Neural cell (in vitro differentiated cells): ENCODE measurements around the gene ASS1. TPM values are rescaled to one million over a fixed set of nuclear protein-coding genes. Genes with fewer than 3 reads are reported as not detected.

Experiments
- H2AFZ ChIP-seq: fragments of 200-600, 300-800 bp; sonication (generic), shearing (Covaris generic); 2 replicates; pipeline ENCODE4 v1.6.0; 2014; ENCODE audit warnings: low read depth, mild to moderate bottlenecking, antibody characterized with exemption, low read length, moderate library complexity
- H3F3A ChIP-seq: fragments of 200-600 bp; shearing (Covaris generic); 2 replicates; pipeline ENCODE4 v1.6.1; 2016; ENCODE audit warnings: mild to moderate bottlenecking, moderate library complexity, mixed read lengths, antibody characterized with exemption, low read length; ENCODE audit not compliant: insufficient read depth, poor library complexity, severe bottlenecking
- H3K27ac ChIP-seq: fragments of 200-600, 300-800 bp; sonication (generic), shearing (Covaris generic); 2 replicates; pipeline ENCODE4 v1.5.1; 2014; ENCODE audit warnings: mild to moderate bottlenecking, low read length, moderate library complexity
- H3K27me3 ChIP-seq: fragments of 300-800, 200-600 bp; sonication (generic), shearing (Covaris generic); 2 replicates; pipeline ENCODE4 v1.6.0; 2014; ENCODE audit warnings: mild to moderate bottlenecking, low read depth, low read length, moderate library complexity; ENCODE audit not compliant: insufficient read depth
- H3K36me3 ChIP-seq: fragments of 300-800, 200-600 bp; sonication (generic), shearing (Covaris generic); 2 replicates; pipeline ENCODE4 v1.5.1; 2014; ENCODE audit warnings: mild to moderate bottlenecking, antibody characterized with exemption, low read length, moderate library complexity; ENCODE audit not compliant: insufficient read depth
- H3K4me2 ChIP-seq: fragments of 300-800, 200-600 bp; sonication (generic), shearing (Covaris generic); 2 replicates; pipeline ENCODE4 v1.6.0; 2014; ENCODE audit warnings: mild to moderate bottlenecking, low read length
- H3K4me3 ChIP-seq: fragments of 300-800, 200-600 bp; sonication (generic), shearing (Covaris generic); 2 replicates; pipeline ENCODE4 v1.5.1; 2014; ENCODE audit warnings: mild to moderate bottlenecking, low read length, moderate library complexity
- H3K79me2 ChIP-seq: fragments of 200-600 bp; shearing (Covaris generic); replicated peaks from 2 replicates; pipeline ENCODE4 v1.6.0; 2014; ENCODE audit warnings: mild to moderate bottlenecking, low read length, moderate library complexity; ENCODE audit not compliant: insufficient read depth
- H3K9ac ChIP-seq: fragments of 300-800, 200-600 bp; sonication (generic), shearing (Covaris generic); 2 replicates; pipeline ENCODE4 v1.6.1; 2016; ENCODE audit warnings: mild to moderate bottlenecking, low read length, mixed read lengths
- H3K9me2 ChIP-seq: fragments of 200-600 bp; shearing (Covaris generic); 2 replicates; pipeline ENCODE4 v1.6.1; 2016; ENCODE audit warnings: mild to moderate bottlenecking, low read length, mixed read lengths; ENCODE audit not compliant: insufficient read depth
- H3K9me3 ChIP-seq: fragments of 200-600, 300-800 bp; sonication (generic), shearing (Covaris generic); 2 replicates; pipeline ENCODE4 v1.6.1; 2016; ENCODE audit warnings: mild to moderate bottlenecking, mixed run types, low read length, moderate library complexity, mixed read lengths
- H4K20me1 ChIP-seq: fragments of 200-600 bp; shearing (Covaris generic); 2 replicates; pipeline ENCODE4 v1.6.1; 2016; ENCODE audit warnings: mild to moderate bottlenecking, mixed run types; ENCODE audit not compliant: insufficient read depth
- CTCF ChIP-seq: fragments of 450-650 bp; IDR thresholded peaks from 2 replicates; pipeline ENCODE4 v1.5.1; 2014; ENCODE audit warnings: antibody characterized with exemption, mild to moderate bottlenecking, moderate library complexity; ENCODE audit not compliant: poor library complexity, severe bottlenecking
- EP300 ChIP-seq: fragments of 450-650 bp; conservative IDR thresholded peaks from 2 replicates; pipeline ENCODE4 v1.6.1; 2014; ENCODE audit warnings: antibody characterized with exemption, mild to moderate bottlenecking, moderate library complexity; ENCODE audit not compliant: poor library complexity, severe bottlenecking
- EZH2 ChIP-seq: fragments of 200-600, 300-800 bp; shearing (Covaris generic), sonication (generic); IDR thresholded peaks from 2 replicates; pipeline ENCODE4 v1.6.1; 2014; ENCODE audit warnings: antibody characterized with exemption, low read length, borderline replicate concordance, mild to moderate bottlenecking; ENCODE audit not compliant: insufficient read depth, poor library complexity, severe bottlenecking
- MXI1 ChIP-seq: fragments of 450-650 bp; conservative IDR thresholded peaks from 2 replicates; pipeline ENCODE4 v1.6.1; 2014; ENCODE audit warnings: antibody characterized with exemption, mild to moderate bottlenecking; ENCODE audit not compliant: poor library complexity, severe bottlenecking
- POLR2AphosphoS5 ChIP-seq: IDR thresholded peaks from 2 replicates; pipeline ENCODE4 v1.6.1; 2012
- RAD21 ChIP-seq: fragments of 450-650 bp; conservative IDR thresholded peaks from 2 replicates; pipeline ENCODE4 v1.6.1; 2014; ENCODE audit warnings: antibody characterized with exemption, mild to moderate bottlenecking, moderate library complexity
- SMC3 ChIP-seq: fragments of 450-650 bp; conservative IDR thresholded peaks from 2 replicates; pipeline ENCODE4 v1.6.1; 2014; ENCODE audit warnings: antibody characterized with exemption, mild to moderate bottlenecking, moderate library complexity; ENCODE audit not compliant: poor library complexity
- TAF1 ChIP-seq: IDR thresholded peaks from 2 replicates; pipeline ENCODE4 v1.6.1; 2012; ENCODE audit warnings: low read depth
- polyA plus RNA-seq: library from polyadenylated mRNA; depleted of rRNA; stranded (reverse); fragments of >200 nt; gene quantifications from 2 replicates; pipeline ENCODE4 v1.2.3, GENCODE V29; 2014
- TF ChIP-seq, protein P1 (sequence below): IDR thresholded peaks from 2 replicates; pipeline ENCODE4 v1.6.1; 2012; ENCODE audit warnings: borderline replicate concordance

Gene ASS1
- polyA plus RNA-seq, 1 donor from 2014 or later = 2.6 TPM

- Histone ChIP-seq H3K4me2 (no peak overlapping the region), H3F3A (no peaks in the 10 kb centered on the region), H3K27me3 (no peaks in the 10 kb centered on the region)
These were observed 38.4 kb upstream of the ASS1 start for GRCh38 chr9:130406278-130406895.

GRCh38 chr9:130407916-130408663 is 36.7 kb upstream of the ASS1 start:
- TF ChIP-seq CTCF (no peak), MXI1 (no peak)
- Histone ChIP-seq H3K27me3 (no peaks in the 10 kb centered on the region), H3K9me2 (no peaks in the 10 kb centered on the region), H2AFZ (no peak overlapping the region), H3K27ac (no peak overlapping the region), H3K36me3 (no peaks in the 10 kb centered on the region), H4K20me1 (no peaks in the 10 kb centered on the region), H3K4me3 (no peak overlapping the region), H3K79me2 (no peaks in the 10 kb centered on the region), H3K9ac (no peak overlapping the region), H3F3A (no peaks in the 10 kb centered on the region), H3K4me2 (no peak overlapping the region), H3K9me3 (no peaks in the 10 kb centered on the region)

More at GRCh38 chr9:130406278-130406895, 38.4 kb upstream of the ASS1 start:
- H3K27ac ChIP-seq = no peak overlapping the region
- H3K79me2 ChIP-seq = no peaks in the 10 kb centered on the region
- H3K36me3 ChIP-seq = no peaks in the 10 kb centered on the region
- H3K9me3 ChIP-seq = no peaks in the 10 kb centered on the region
- no peak for TF ChIP-seq EZH2
- no peak for TF ChIP-seq EP300
- no peak for TF ChIP-seq CTCF
- no peak for TF ChIP-seq RAD21
- TF ChIP-seq, protein P1, sequence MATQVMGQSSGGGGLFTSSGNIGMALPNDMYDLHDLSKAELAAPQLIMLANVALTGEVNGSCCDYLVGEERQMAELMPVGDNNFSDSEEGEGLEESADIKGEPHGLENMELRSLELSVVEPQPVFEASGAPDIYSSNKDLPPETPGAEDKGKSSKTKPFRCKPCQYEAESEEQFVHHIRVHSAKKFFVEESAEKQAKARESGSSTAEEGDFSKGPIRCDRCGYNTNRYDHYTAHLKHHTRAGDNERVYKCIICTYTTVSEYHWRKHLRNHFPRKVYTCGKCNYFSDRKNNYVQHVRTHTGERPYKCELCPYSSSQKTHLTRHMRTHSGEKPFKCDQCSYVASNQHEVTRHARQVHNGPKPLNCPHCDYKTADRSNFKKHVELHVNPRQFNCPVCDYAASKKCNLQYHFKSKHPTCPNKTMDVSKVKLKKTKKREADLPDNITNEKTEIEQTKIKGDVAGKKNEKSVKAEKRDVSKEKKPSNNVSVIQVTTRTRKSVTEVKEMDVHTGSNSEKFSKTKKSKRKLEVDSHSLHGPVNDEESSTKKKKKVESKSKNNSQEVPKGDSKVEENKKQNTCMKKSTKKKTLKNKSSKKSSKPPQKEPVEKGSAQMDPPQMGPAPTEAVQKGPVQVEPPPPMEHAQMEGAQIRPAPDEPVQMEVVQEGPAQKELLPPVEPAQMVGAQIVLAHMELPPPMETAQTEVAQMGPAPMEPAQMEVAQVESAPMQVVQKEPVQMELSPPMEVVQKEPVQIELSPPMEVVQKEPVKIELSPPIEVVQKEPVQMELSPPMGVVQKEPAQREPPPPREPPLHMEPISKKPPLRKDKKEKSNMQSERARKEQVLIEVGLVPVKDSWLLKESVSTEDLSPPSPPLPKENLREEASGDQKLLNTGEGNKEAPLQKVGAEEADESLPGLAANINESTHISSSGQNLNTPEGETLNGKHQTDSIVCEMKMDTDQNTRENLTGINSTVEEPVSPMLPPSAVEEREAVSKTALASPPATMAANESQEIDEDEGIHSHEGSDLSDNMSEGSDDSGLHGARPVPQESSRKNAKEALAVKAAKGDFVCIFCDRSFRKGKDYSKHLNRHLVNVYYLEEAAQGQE = no peak
- TF ChIP-seq POLR2AphosphoS5 = no peak
- no peak for TF ChIP-seq MXI1
- TF ChIP-seq TAF1 = no peak
- no peak for TF ChIP-seq SMC3
- no peaks in the 10 kb centered on the region for H4K20me1 ChIP-seq
- no peak overlapping the region for H2AFZ ChIP-seq
- no peak overlapping the region for H3K9ac ChIP-seq
- H3K9me2 ChIP-seq = no peaks in the 10 kb centered on the region
- no peak overlapping the region for H3K4me3 ChIP-seq
